Measurements from ENCODE around the gene ESAM. TPM values are rescaled to one million over a fixed set of nuclear protein-coding genes. Genes with fewer than 3 reads are reported as not detected.

ESAM gene
- total and polyA plus RNA-seq, 10 of the 15 experiments (the other 5 are each of a cell fraction or from before 2014, with no cell fraction given): 2.7 to 43.6 (median 19.5) TPM

- no peak for TF ChIP-seq ETV6 (conservative IDR thresholded peaks at IDR 0.05 in 1 of 2, IDR thresholded peaks at IDR 0.05 in 1 of 2; ENCODE audit: borderline replicate concordance in 1 of 2, low read depth in 1 of 2)
- no peak for TF ChIP-seq GABPA (IDR thresholded peaks at IDR 0.05; ENCODE audit: low read depth)
- peak; percentile 46 to 47; a peak in 2 of 4 replicates for TF ChIP-seq IKZF2 (IDR thresholded peaks at IDR 0.05)
- TF ChIP-seq CTCF (IDR thresholded peaks at IDR 0.05 in 2 of 3, conservative IDR thresholded peaks at IDR 0.05 in 1 of 3; ENCODE audit: control insufficient read depth in 2 of 3, extremely low read depth in 1 of 3, insufficient read depth in 1 of 3, low read depth in 3 of 3, low read length in 3 of 3): peak; percentile 88 to 89 (median 89)
- TF ChIP-seq RFX5 (IDR thresholded peaks at IDR 0.05; ENCODE audit: low read depth, low read length): no peak
- TF ChIP-seq E2F8 (IDR thresholded peaks at IDR 0.05; ENCODE audit: low read depth, partially characterized antibody): no peak
- no peak for TF ChIP-seq TBL1XR1 (IDR thresholded peaks at IDR 0.05; ENCODE audit: low read depth, low read length)
- TF ChIP-seq ZSCAN29 (IDR thresholded peaks at IDR 0.05): 0 out of 2 replicates have a peak, but pooled peaks have one; percentile 35
- TF ChIP-seq EZH2 (IDR thresholded peaks at IDR 0.05; ENCODE audit: borderline replicate concordance, control insufficient read depth, low read depth, low read length): no peak
- TF ChIP-seq TCF3 (IDR thresholded peaks at IDR 0.05; ENCODE audit: borderline replicate concordance, insufficient read depth, low read depth, low read length): 0 out of 2 replicates have a peak, but pooled peaks have one; percentile 43
- peak; percentile 64 for TF ChIP-seq EED (IDR thresholded peaks at IDR 0.05; ENCODE audit: low read depth)
- TF ChIP-seq ZNF592 (IDR thresholded peaks at IDR 0.05): no peak
- TF ChIP-seq ZZZ3 (IDR thresholded peaks at IDR 0.05; ENCODE audit: control insufficient read depth, insufficient read length, low read depth): no peak
- peak; percentile 29; the same call in 1 of the 2 replicates for TF ChIP-seq CREB1 (IDR thresholded peaks at IDR 0.05; ENCODE audit: low read depth)
- no peak for TF ChIP-seq KLF5 (IDR thresholded peaks at IDR 0.05; ENCODE audit: partially characterized antibody)
- no peak for TF ChIP-seq MAX (IDR thresholded peaks at IDR 0.05; ENCODE audit: low read depth, low read length)
- TF ChIP-seq RB1 (IDR thresholded peaks at IDR 0.05; ENCODE audit: borderline replicate concordance): peak; percentile 74; the same call in 1 of the 2 replicates
- TF ChIP-seq POLR2A (IDR thresholded peaks at IDR 0.05; ENCODE audit: low read depth, low read length): 0 out of 2 replicates have a peak, but pooled peaks have one; percentile 28
- 0 out of 2 replicates have a peak, but pooled peaks have one; percentile 22 for TF ChIP-seq CREM (IDR thresholded peaks at IDR 0.05; ENCODE audit: low read depth)
- TF ChIP-seq SMC3 (IDR thresholded peaks at IDR 0.05; ENCODE audit: borderline replicate concordance, low read length): peak; percentile 32; the same call in 1 of the 2 replicates
Measured at GRCh38 chr11:124758355-124759265, 3.5 kb downstream of the ESAM start (continued).

Data from GM12878 (cell line).